WTC11 (cell line): ENCODE measurements around the gene ADCK2. TPM values are rescaled to one million over a fixed set of nuclear protein-coding genes. Genes with fewer than 3 reads are reported as not detected.
"Not testable (repeated sequence)": the region's sequence is repeated elsewhere in the genome, so short reads cannot be mapped to it uniquely, and the experiment has no call there.

ENCODE experiments used
- ATAC-seq: fragments of 200-7000 bp; cut with Tn5 transposase; 2 replicates; pipeline ENCODE4 v1.10.0; 2021; ENCODE audit warnings: mild to moderate bottlenecking, moderate library complexity
- CTCF ChIA-PET: fragments of 300-600 bp; sonication (Branson Sonifier 250); formaldehyde crosslinking; loops from one replicate; lab custom pipeline; 2021; ENCODE audit warnings: antibody characterized with exemption; lab: Charles Lee
- POLR2A ChIA-PET: fragments of 350-600 bp; sonication (Branson Sonifier 250); formaldehyde crosslinking; loops from one replicate; lab custom pipeline; 2021; ENCODE audit warnings: antibody characterized with exemption; lab: Charles Lee
- DNase-seq: peaks from one replicate; pipeline ENCODE4 v3.0.0; 2021; ENCODE audit warnings: low spot score
- H3K27ac Mint-ChIP-seq: 2 replicates; pipeline ENCODE4 v1.8.0; 2021; ENCODE audit warnings: mixed read lengths
- H3K27me3 Mint-ChIP-seq: 2 replicates; pipeline ENCODE4 v1.8.0; 2021; ENCODE audit warnings: low read depth, mild to moderate bottlenecking, moderate library complexity, mixed read lengths
- H3K36me3 Mint-ChIP-seq: 2 replicates; pipeline ENCODE4 v1.8.0; 2021; ENCODE audit warnings: mixed read lengths
- H3K4me1 Mint-ChIP-seq: 2 replicates; pipeline ENCODE4 v1.8.0; 2022; ENCODE audit warnings: mixed read lengths
- H3K4me3 Mint-ChIP-seq: 2 replicates; pipeline ENCODE4 v1.8.0; 2021; ENCODE audit warnings: mild to moderate bottlenecking, moderate library complexity, mixed read lengths
- H3K9me3 Mint-ChIP-seq: 2 replicates; pipeline ENCODE4 v1.8.0; 2021; ENCODE audit warnings: mixed read lengths
- AFF4 ChIP-seq: sonication (generic); formaldehyde crosslinking; IDR thresholded peaks from 2 replicates; pipeline ENCODE4 v1.8.1; 2023; ENCODE audit warnings: mild to moderate bottlenecking, missing genetic modification reagents, borderline replicate concordance
- CREB1 ChIP-seq: sonication (generic); formaldehyde crosslinking; IDR thresholded peaks from 2 replicates; pipeline ENCODE4 v1.8.0; 2023; ENCODE audit warnings: mild to moderate bottlenecking, missing genetic modification reagents
- HMGXB4 ChIP-seq: sonication (generic); formaldehyde crosslinking; IDR thresholded peaks from 2 replicates; pipeline ENCODE4 v1.8.1; 2023; ENCODE audit warnings: mild to moderate bottlenecking, moderate library complexity, missing genetic modification reagents
- IRF2 ChIP-seq: sonication (generic); formaldehyde crosslinking; IDR thresholded peaks from 2 replicates; pipeline ENCODE4 v1.8.0; 2022; ENCODE audit warnings: low read depth, missing genetic modification reagents, borderline replicate concordance
- MAX ChIP-seq: sonication (generic); formaldehyde crosslinking; IDR thresholded peaks from 2 replicates; pipeline ENCODE4 v1.8.0; 2022; ENCODE audit warnings: mild to moderate bottlenecking, missing genetic modification reagents
- MYBL2 ChIP-seq: sonication (generic); formaldehyde crosslinking; IDR thresholded peaks from 2 replicates; pipeline ENCODE4 v1.8.1; 2023; ENCODE audit warnings: mild to moderate bottlenecking, moderate library complexity, missing genetic modification reagents
- NFE2L1 ChIP-seq: sonication (generic); formaldehyde crosslinking; IDR thresholded peaks from 2 replicates; pipeline ENCODE4 v1.8.1; 2023; ENCODE audit warnings: missing genetic modification reagents
- OVOL2 ChIP-seq: fragments of 250-450 bp; sonication (Bioruptor Pico); IDR thresholded peaks from 2 replicates; pipeline ENCODE4 v1.9.0; 2021; ENCODE audit warnings: mild to moderate bottlenecking, borderline replicate concordance
- PRDM15 ChIP-seq: sonication (generic); formaldehyde crosslinking; IDR thresholded peaks from 2 replicates; pipeline ENCODE4 v1.8.0; 2022; ENCODE audit warnings: missing genetic modification reagents
- ZBTB21 ChIP-seq: sonication (generic); formaldehyde crosslinking; IDR thresholded peaks from 2 replicates; pipeline ENCODE4 v1.8.1; 2023; ENCODE audit warnings: mild to moderate bottlenecking, missing genetic modification reagents, borderline replicate concordance
- ZNF281 ChIP-seq: sonication (generic); formaldehyde crosslinking; IDR thresholded peaks from 2 replicates; pipeline ENCODE4 v1.8.0; 2023; ENCODE audit warnings: mild to moderate bottlenecking, missing genetic modification reagents
- ZNF396 ChIP-seq: fragments of 250-450 bp; sonication (Bioruptor Pico); IDR thresholded peaks from 2 replicates; pipeline ENCODE4 v1.8.0; 2021; ENCODE audit warnings: mild to moderate bottlenecking, moderate library complexity, borderline replicate concordance
- ZNF416 ChIP-seq: fragments of 250-450 bp; sonication (Bioruptor Pico); IDR thresholded peaks from 2 replicates; pipeline ENCODE4 v1.9.0; 2021; ENCODE audit warnings: mild to moderate bottlenecking, inconsistent platforms
- ZNF425 ChIP-seq: fragments of 250-450 bp; sonication (Bioruptor Pico); conservative IDR thresholded peaks from 2 replicates; pipeline ENCODE4 v1.9.0; 2021; ENCODE audit warnings: mild to moderate bottlenecking
- total RNA-seq: library from RNA; stranded (reverse); gene quantifications from 3 replicates; pipeline ENCODE4 v1.2.3, GENCODE V29; 2021

The ADCK2 gene
- total RNA-seq, 1 experiment from 2014 or later = 12.7 TPM

- TF ChIP-seq ZNF281 (no peak), ZBTB21 (CRISPR knock-in tag) (no peak), MYBL2 (CRISPR knock-in tag) (no peak), NFE2L1 (CRISPR knock-in tag) (no peak), OVOL2 (CRISPR knock-in tag) (no peak)
These were observed 31.5 kb downstream of the ADCK2 start (continued) for GRCh38 chr7:140704205-140704604.

GRCh38 chr7:140707132-140707531 lies 34.4 kb downstream of the ADCK2 start:
- no peaks in the 10 kb centered on the region for H3K27me3 Mint-ChIP-seq
- TF ChIP-seq ZNF416 (CRISPR knock-in tag) (no peak), PRDM15 (CRISPR knock-in tag) (no peak), CREB1 (CRISPR knock-in tag) (no peak), AFF4 (no peak), IRF2 (no peak), ZNF425 (CRISPR knock-in tag) (no peak), HMGXB4 (no peak), MAX (CRISPR knock-in tag) (no peak), ZNF396 (CRISPR knock-in tag) (no peak)
- TF ChIP-seq, all 79 proteins: peak for 0
- Mint-ChIP-seq H3K4me1 (no peaks in the 10 kb centered on the region), H3K36me3 (peaks cover 43% of the 10 kb centered on the region), H3K27ac (no peak overlapping the region), H3K4me3 (no peak overlapping the region), H3K9me3 (peaks cover 7% of the 10 kb centered on the region)
- ChIA-PET CTCF (interaction anchor here (1.3 kb wide), 1 partner anchor 19 kb away, joined by 4 read pairs; no protein-coding TSS in a partner anchor), POLR2A (no interaction called here)
- ATAC-seq (no peak), DNase-seq (no peak)

GRCh38 chr7:140708764-140709163 lies 36.0 kb downstream of the ADCK2 start:
- H3K27ac Mint-ChIP-seq, ATAC-seq, CTCF ChIA-PET, H3K4me1 Mint-ChIP-seq, DNase-seq, H3K27me3 Mint-ChIP-seq, POLR2A ChIA-PET, H3K4me3 Mint-ChIP-seq: not testable (repeated sequence)
- Mint-ChIP-seq H3K36me3 (peaks cover 45% of the 10 kb centered on the region), H3K9me3 (peaks cover 17% of the 10 kb centered on the region)

GRCh38 chr7:140712392-140712791 lies 39.6 kb downstream of the ADCK2 start:
- ATAC-seq, DNase-seq, H3K27me3 Mint-ChIP-seq, H3K27ac Mint-ChIP-seq, H3K4me1 Mint-ChIP-seq, CTCF ChIA-PET, H3K4me3 Mint-ChIP-seq, POLR2A ChIA-PET: not testable (repeated sequence)
- H3K36me3 Mint-ChIP-seq = peaks cover 38% of the 10 kb centered on the region
- H3K9me3 Mint-ChIP-seq = peaks cover 27% of the 10 kb centered on the region
